ENCODE results near the gene TCF23.

GRCh38 chr2:27135478-27135955 is 13.3 kb upstream of the TCF23 start:
- TF ChIP-seq EZH2phosphoT487 (IDR thresholded peaks at IDR 0.05; ENCODE audit: borderline replicate concordance, low read length) (no peak), CTCF (IDR thresholded peaks at IDR 0.05; ENCODE audit: low read depth, low read length, poor library complexity, severe bottlenecking) (no peak)
